GM12878 (cell line): ENCODE results near the gene ING3. TPM values are rescaled to one million over a fixed set of nuclear protein-coding genes. Genes with fewer than 3 reads are reported as not detected.

Experiments used
- ATAC-seq: fragments of 200-7000 bp; cut with Tn5 transposase; 3 replicates; pipeline ENCODE4 v1.9.1; 2020; ENCODE audit warnings: mild to moderate bottlenecking, moderate library complexity
- BruUV-seq: library from RNA; stranded (reverse); fragments of 400-500 nt; replicated peaks from 2 replicates; lab custom pipeline; 2021; lab: Mats Ljungman, UMichigan
- CTCF ChIA-PET: fragments of 300-600 bp; sonication (Branson Sonifier 250); formaldehyde crosslinking; extraction: SDS; loops from one replicate; lab custom pipeline; 2021; ENCODE audit warnings: inconsistent platforms; lab: Yijun Ruan, JAX
- POLR2A ChIA-PET: fragments of 350-600 bp; formaldehyde crosslinking; extraction: SDS; loops from one replicate; lab custom pipeline; 2021; ENCODE audit warnings: inconsistent platforms; lab: Charles Lee
- RAD21 ChIA-PET: fragments of 300-600 bp; sonication (Branson Sonifier 250); formaldehyde crosslinking; loops from one replicate; lab custom pipeline; 2023; ENCODE audit warnings: antibody characterized with exemption; ENCODE audit not compliant: unreplicated experiment; lab: Charles Lee
- SMC1A ChIA-PET: fragments of 300-600 bp; sonication (Branson Sonifier 250); formaldehyde crosslinking; loops from one replicate; lab custom pipeline; 2023; ENCODE audit not compliant: unreplicated experiment, uncharacterized antibody; lab: Charles Lee
- DNase-seq: peaks from one replicate; pipeline ENCODE4 v3.0.0-alpha.2; 2011; ENCODE audit warnings: low read depth, low spot score
- FAIRE-seq: peaks from 3 replicates; lab custom pipeline; 2011; peaks lifted over from hg19 to GRCh38; lab: Jason Lieb, UNC
- H2AFZ ChIP-seq: 2 replicates; pipeline ENCODE4 v1.6.0; 2011; ENCODE audit warnings: low read depth, low read length, control low read depth; ENCODE audit not compliant: control insufficient read depth
- H3K27ac ChIP-seq: 2 replicates; pipeline ENCODE4 v1.5.1; 2011; ENCODE audit warnings: control low read depth; ENCODE audit not compliant: control insufficient read depth, insufficient read depth
- H3K27me3 ChIP-seq, 2 experiments: replicated peaks in 1 of 2; 2 replicates each; pipeline versions ENCODE4 v1.6.0 to v1.6.1; 2011; ENCODE audit warnings: low read length in 1 of 2; ENCODE audit not compliant: control insufficient read depth in 2 of 2, insufficient read depth in 2 of 2
- H3K36me3 ChIP-seq, 2 experiments: 2 replicates each; pipeline ENCODE4 v1.5.1; 2011; ENCODE audit warnings: low read length in 1 of 2; ENCODE audit not compliant: control insufficient read depth in 2 of 2, insufficient read depth in 2 of 2
- H3K4me1 ChIP-seq: 2 replicates; pipeline ENCODE4 v1.6.1; 2011; ENCODE audit warnings: mild to moderate bottlenecking, low read length, moderate library complexity, mixed read lengths; ENCODE audit not compliant: control insufficient read depth, insufficient read depth
- H3K4me2 ChIP-seq: 2 replicates; pipeline ENCODE4 v1.6.0; 2011; ENCODE audit warnings: control low read depth; ENCODE audit not compliant: control insufficient read depth, insufficient read depth
- H3K4me3 ChIP-seq: fragments of 200-600 bp; sonication (generic); 2 replicates; pipeline ENCODE4 v1.5.1; 2016
- H3K79me2 ChIP-seq: 2 replicates; pipeline ENCODE4 v1.6.0; 2011; ENCODE audit warnings: low read length; ENCODE audit not compliant: control insufficient read depth, insufficient read depth
- H3K9ac ChIP-seq: 2 replicates; pipeline ENCODE4 v1.8.0; 2011; ENCODE audit warnings: low read length, control low read depth, mixed read lengths; ENCODE audit not compliant: control insufficient read depth, insufficient read depth
- H3K9me3 ChIP-seq: replicated peaks from 3 replicates; pipeline ENCODE4 v1.5.1; 2011; ENCODE audit warnings: mild to moderate bottlenecking, low read length; ENCODE audit not compliant: control insufficient read depth, insufficient read depth
- H4K20me1 ChIP-seq: 2 replicates; pipeline ENCODE4 v1.6.0; 2011; ENCODE audit not compliant: control insufficient read depth, insufficient read depth
- BCLAF1 ChIP-seq: fragments of 450-650 bp; IDR thresholded peaks from 2 replicates; pipeline ENCODE4 v1.6.1; 2017; ENCODE audit warnings: antibody characterized with exemption, mild to moderate bottlenecking, moderate library complexity
- BHLHE40 ChIP-seq, 2 experiments: fragments of 450-650 bp in 1 of 2; IDR thresholded peaks; 2 replicates each; pipeline ENCODE4 v1.6.1; 2011 to 2017; ENCODE audit warnings: low read depth in 2 of 2, borderline replicate concordance in 1 of 2, improper control_type of control experiment in 1 of 2, low read length in 1 of 2, mild to moderate bottlenecking in 1 of 2
- CHD1 ChIP-seq: IDR thresholded peaks from 2 replicates; pipeline ENCODE4 v1.6.1; 2012; ENCODE audit warnings: low read depth, low read length, improper control_type of control experiment
- CHD2 ChIP-seq: IDR thresholded peaks from 2 replicates; pipeline ENCODE4 v1.6.1; 2011; ENCODE audit warnings: low read depth, low read length, improper control_type of control experiment, borderline replicate concordance
- E2F4 ChIP-seq: IDR thresholded peaks from 2 replicates; pipeline ENCODE4 v1.6.1; 2012; ENCODE audit warnings: low read depth, low read length, improper control_type of control experiment
- JUND ChIP-seq: IDR thresholded peaks from 2 replicates; pipeline ENCODE4 v1.6.1; 2012; ENCODE audit warnings: low read depth, mild to moderate bottlenecking, low read length, improper control_type of control experiment, moderate library complexity
- MLLT1 ChIP-seq: fragments of 450-650 bp; IDR thresholded peaks from 2 replicates; pipeline ENCODE4 v1.6.1; 2016; ENCODE audit warnings: mild to moderate bottlenecking
- MTA2 ChIP-seq: fragments of 450-650 bp; IDR thresholded peaks from 2 replicates; pipeline ENCODE4 v1.6.1; 2016; ENCODE audit warnings: low read depth, mild to moderate bottlenecking, moderate library complexity
- NBN ChIP-seq: fragments of 450-650 bp; IDR thresholded peaks from 2 replicates; pipeline ENCODE4 v1.6.1; 2016
- NFXL1 ChIP-seq: fragments of 450-650 bp; IDR thresholded peaks from 2 replicates; pipeline ENCODE4 v1.6.1; 2017; ENCODE audit warnings: antibody characterized with exemption, mild to moderate bottlenecking, borderline replicate concordance
- NRF1 ChIP-seq: conservative IDR thresholded peaks from 2 replicates; pipeline ENCODE4 v1.6.1; 2011; ENCODE audit warnings: mild to moderate bottlenecking, low read depth, low read length, improper control_type of control experiment
- SPI1 ChIP-seq: IDR thresholded peaks from 2 replicates; pipeline ENCODE4 v1.6.1; 2011; ENCODE audit warnings: low read depth, mild to moderate bottlenecking, low read length, moderate library complexity, borderline replicate concordance; ENCODE audit not compliant: insufficient read depth
- USF2 ChIP-seq: IDR thresholded peaks from 2 replicates; pipeline ENCODE4 v1.6.1; 2011; ENCODE audit warnings: low read depth, low read length, improper control_type of control experiment, borderline replicate concordance
- ZBED1 ChIP-seq: IDR thresholded peaks from 2 replicates; pipeline ENCODE4 v1.6.1; 2016; ENCODE audit warnings: borderline replicate concordance
- WGBS: methylation state at CpG from one replicate; pipeline ENCODE4 v1.1.6; 2016; ENCODE audit warnings: low lambda C conversion rate; ENCODE audit not compliant: insufficient replicate concordance, insufficient coverage; ENCODE audit errors: missing lambda C conversion rate; 5-methylcytosine and 5-hydroxymethylcytosine counted together
- in situ Hi-C: fragments of 300-500 bp; cut with MboI; formaldehyde crosslinking; loops from 9 replicates; pipeline ENCODE4 v1.14.3; 2018; ENCODE audit warnings: mixed read lengths
- intact Hi-C: fragments of 100-400 bp; cut with micrococcal nuclease; formaldehyde crosslinking; loops from one replicate; pipeline ENCODE4 v1.14.2; 2022; ENCODE audit not compliant: unreplicated experiment
- polyA plus RNA-seq, 11 experiments: library from polyadenylated mRNA; depleted of rRNA in 4 of 11; unstranded in 6 of 11; stranded (reverse) in 5 of 11; fragments of >200 nt; fragmentation: Nextera tagmentation in 4 of 11; fragmentation: Illumina TruSeq in 1 of 11; extraction: Ambion mirVana in 4 of 11; extraction: Trizol in 1 of 11; gene quantifications; 1 replicate in 1 of 11; 2 replicates in 10 of 11; pipeline versions ENCODE4 v1.2.1 to v1.2.3, GENCODE V29; 2011 to 2016; ENCODE audit warnings: inconsistent platforms in 2 of 11, missing spikeins in 2 of 11, low read depth in 1 of 11
- total RNA-seq, 4 experiments: library from RNA; depleted of rRNA in 3 of 4; stranded (reverse); fragments of >200 nt in 3 of 4; fragmentation: Illumina TruSeq in 1 of 4; extraction: Trizol in 1 of 4; gene quantifications; 2 replicates each; pipeline versions ENCODE4 v1.2.1 to v1.2.3, GENCODE V29; 2013 to 2021

ING3 gene
- total and polyA plus RNA-seq, 10 of the 15 experiments (the other 5 are each of a cell fraction or from before 2014, with no cell fraction given) = 12.1 to 60.8 (median 28.8) TPM

- Histone ChIP-seq H3K9me3 (no peaks in the 10 kb centered on the region), H3K79me2 (no peaks in the 10 kb centered on the region), H3K27me3 (peaks cover 0 to 6% of the 10 kb centered on the region in 2 experiments; a peak in 1 of 4 replicates), H3K36me3 (no peaks in the 10 kb centered on the region), H3K4me2 (no peak overlapping the region), H3K27ac (no peak overlapping the region), H3K9ac (no peak overlapping the region), H2AFZ (no peak overlapping the region), H3K4me1 (no peaks in the 10 kb centered on the region), H3K4me3 (no peak overlapping the region), H4K20me1 (no peaks in the 10 kb centered on the region)
- SMC1A ChIA-PET = interaction anchor here (1.0 kb wide), 1 partner anchor 89 kb away, joined by 4 read pairs; no protein-coding TSS in a partner anchor
- intact Hi-C loops (no loop called here), in situ Hi-C loops (loop anchor here (5.0 kb wide), 1 partner anchor 74 kb away; no protein-coding TSS in a partner anchor)
- FAIRE-seq (no peak), DNase-seq (no peak), ATAC-seq (no peak)
- BruUV-seq = no TSS peak
- 17% methylated on average over 1 of the region's 1 CpG for WGBS
- POLR2A ChIA-PET = no interaction called here
- no peak for TF ChIP-seq JUND
- TF ChIP-seq MLLT1 = no peak
- TF ChIP-seq ZBED1 = no peak
- TF ChIP-seq BCLAF1 = no peak
- no peak for TF ChIP-seq SPI1
- no peak for TF ChIP-seq CHD2
- TF ChIP-seq NFXL1 = no peak
- no peak for TF ChIP-seq USF2
- no peak for TF ChIP-seq MTA2
- no peak for TF ChIP-seq NRF1
- TF ChIP-seq CHD1 = no peak
- no peak for TF ChIP-seq E2F4
- no peak for TF ChIP-seq BHLHE40 (IDR thresholded peaks at IDR 0.05; ENCODE audit: borderline replicate concordance in 1 of 2, low read depth in 2 of 2, low read length in 1 of 2)
- TF ChIP-seq NBN = no peak
- CTCF ChIA-PET = interaction anchor here (1.3 to 5.1 kb wide), 4 partner anchors 11 to 996 kb away, joined by 4 to 30 read pairs (median 4); partner anchors contain the start of gene CPED1
- RAD21 ChIA-PET = interaction anchor here (0.9 kb wide), 1 partner anchor 10 kb away, joined by 3 read pairs; no protein-coding TSS in a partner anchor
Observed at GRCh38 chr7:120998520-120998919, 47.9 kb downstream of the ING3 start.
